Epithelial cell of esophagus (primary cell): ENCODE measurements around the gene ERICH2.

Experiments
- DNase-seq: peaks from one replicate; pipeline ENCODE4 v3.0.0; 2010; ENCODE audit warnings: low read depth
- H3K4me3 ChIP-seq: 2 replicates; pipeline ENCODE4 v1.5.1; 2011; ENCODE audit warnings: mild to moderate bottlenecking, low read length, control low read depth
- CTCF ChIP-seq: IDR thresholded peaks from 2 replicates; pipeline ENCODE4 v1.5.1; 2011; ENCODE audit warnings: low read depth, mild to moderate bottlenecking, low read length, control low read depth, inconsistent platforms; ENCODE audit not compliant: insufficient read depth; ENCODE audit errors: missing control alignments

Gene ERICH2

GRCh38 chr2:170828533-170828916 lies 58.3 kb downstream of the ERICH2 start:
- no peak for DNase-seq
- no peak for TF ChIP-seq CTCF
- H3K4me3 ChIP-seq, result no peak overlapping the region

GRCh38 chr2:170829036-170829435 lies 58.9 kb downstream of the ERICH2 start:
- DNase-seq, result no peak
- H3K4me3 ChIP-seq, result no peak overlapping the region
- no peak for TF ChIP-seq CTCF

- no peak overlapping the region for H3K4me3 ChIP-seq
- TF ChIP-seq CTCF, result no peak
Measured at GRCh38 chr2:170830166-170830565, 60.0 kb downstream of the ERICH2 start.

GRCh38 chr2:170831115-170831514 lies 60.9 kb downstream of the ERICH2 start:
- no peak for DNase-seq
- TF ChIP-seq CTCF, result no peak
- no peak overlapping the region for H3K4me3 ChIP-seq

More at GRCh38 chr2:170830166-170830565, 60.0 kb downstream of the ERICH2 start:
- no peak for DNase-seq

- TF ChIP-seq CTCF, result no peak
- no peak for DNase-seq
- H3K4me3 ChIP-seq, result no peak overlapping the region
Measured at GRCh38 chr2:170836027-170836426, 65.8 kb downstream of the ERICH2 start.

GRCh38 chr2:170840717-170841210 lies 70.6 kb downstream of the ERICH2 start:
- no peak for TF ChIP-seq CTCF
- no peak overlapping the region for H3K4me3 ChIP-seq

GRCh38 chr2:170842785-170843184 lies 72.6 kb downstream of the ERICH2 start:
- peak; percentile 42 for DNase-seq
- H3K4me3 ChIP-seq, result no peak overlapping the region
- TF ChIP-seq CTCF, result no peak

More at GRCh38 chr2:170840717-170841210, 70.6 kb downstream of the ERICH2 start:
- DNase-seq, result no peak
